GM21423 (cell line): ENCODE measurements around the gene RPTN.
"Not testable (repeated sequence)": the region's sequence is repeated elsewhere in the genome, so short reads cannot be mapped to it uniquely, and the experiment has no call there.

ENCODE experiments used
- ATAC-seq: cut with Tn5 transposase; IDR thresholded peaks from one replicate; pipeline ENCODE4 v1.9.1; 2021; ENCODE audit warnings: mild to moderate bottlenecking, moderate library complexity; ENCODE audit not compliant: unreplicated experiment

Gene RPTN

GRCh38 chr1:152165286-152166077 is 6.5 kb upstream of the RPTN start:
- ATAC-seq = no peak

- no peak for ATAC-seq
Observed at GRCh38 chr1:152164517-152165136, 5.6 kb upstream of the RPTN start.

DNA sequence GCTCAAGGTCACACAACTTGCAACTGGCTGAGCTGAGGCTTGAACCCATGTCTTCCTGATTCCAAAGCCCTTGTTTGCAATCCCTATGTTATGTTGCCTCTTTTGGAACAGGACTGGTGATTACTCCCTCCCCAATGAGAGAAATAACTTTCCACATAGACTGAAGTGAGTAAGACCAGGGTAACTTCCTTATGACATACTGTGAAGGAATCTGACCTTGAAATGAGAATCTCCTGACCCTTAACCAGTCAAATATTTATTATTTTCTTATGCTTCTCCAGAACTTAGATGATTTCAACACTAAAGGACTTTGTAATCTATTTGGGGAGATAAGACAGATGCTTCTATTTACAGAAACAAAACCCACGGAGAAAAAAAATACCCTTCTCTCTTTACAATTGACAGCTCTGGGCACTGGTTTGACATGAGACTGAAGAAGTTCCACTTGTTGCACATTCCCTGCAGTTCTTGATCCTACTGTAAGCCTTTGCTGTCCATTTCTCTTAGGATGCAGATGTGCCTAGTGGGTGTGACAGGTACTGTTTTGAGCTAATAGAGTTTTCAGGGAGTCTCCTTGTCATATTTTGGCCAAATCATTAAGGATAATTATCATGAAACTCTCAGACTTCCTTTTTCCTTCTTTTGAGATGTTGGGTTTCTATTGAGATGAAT is 3.9 kb upstream of the RPTN start:
- ATAC-seq = no peak

GRCh38 chr1:152160576-152160975 is 1.5 kb upstream of the RPTN start:
- no peak for ATAC-seq

DNA sequence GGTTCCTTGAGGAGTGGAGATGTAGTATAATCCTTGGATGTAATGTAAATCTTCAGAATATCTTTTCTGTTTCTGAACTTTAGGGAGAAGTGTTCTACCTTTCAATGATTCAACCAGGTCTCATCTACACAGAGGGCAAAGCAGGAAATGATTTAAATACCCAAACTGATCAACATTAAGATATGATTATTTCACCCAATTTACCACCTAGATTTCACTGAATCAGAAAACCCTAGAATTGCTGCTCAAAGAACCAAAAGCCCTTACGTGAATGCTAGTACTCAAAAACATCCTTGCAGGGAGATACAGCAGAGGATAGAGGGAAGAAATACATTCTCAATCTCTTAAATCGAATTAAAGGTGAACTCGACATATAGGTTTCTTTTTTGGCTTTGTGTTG is 5.0 kb downstream of the RPTN start:
- ATAC-seq = no peak

DNA sequence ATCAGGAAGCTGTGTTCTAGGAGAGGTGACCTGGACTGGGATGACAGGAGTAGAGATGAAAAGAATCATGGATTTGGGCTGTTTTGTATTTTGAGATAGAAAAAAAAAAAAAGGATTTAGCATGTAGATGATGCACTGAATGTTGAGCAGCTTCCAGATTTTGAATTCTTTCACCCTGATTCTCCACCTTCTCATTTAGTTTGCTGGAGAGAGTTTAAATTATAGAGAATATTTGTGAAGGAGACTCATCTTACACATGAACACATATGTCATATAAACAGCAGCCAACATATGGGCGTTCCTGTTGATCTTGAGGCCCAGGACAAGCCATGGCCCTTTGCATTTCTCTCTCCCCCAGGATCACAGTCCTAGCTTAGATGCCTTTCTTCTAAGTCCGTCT is 7.4 kb downstream of the RPTN start:
- ATAC-seq = no peak

DNA sequence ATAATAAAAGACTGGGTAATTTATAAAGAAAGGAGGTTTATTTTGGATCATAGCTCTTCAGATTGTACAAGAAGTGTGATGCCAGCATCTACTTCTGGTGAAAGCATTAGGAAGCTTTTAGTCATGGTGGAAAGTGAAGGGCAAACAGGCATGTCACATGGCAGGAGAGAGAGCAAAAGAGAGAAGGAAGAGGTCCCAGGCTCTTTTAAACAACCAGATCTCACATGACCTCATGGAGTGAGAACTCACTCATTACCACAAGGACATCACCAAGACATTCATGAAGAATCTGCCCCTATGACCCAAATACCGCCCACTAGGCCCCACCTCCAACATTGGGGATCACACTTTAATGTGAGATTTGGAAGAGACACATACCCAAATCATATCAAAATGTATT is 10.0 kb downstream of the RPTN start:
- no peak for ATAC-seq

DNA sequence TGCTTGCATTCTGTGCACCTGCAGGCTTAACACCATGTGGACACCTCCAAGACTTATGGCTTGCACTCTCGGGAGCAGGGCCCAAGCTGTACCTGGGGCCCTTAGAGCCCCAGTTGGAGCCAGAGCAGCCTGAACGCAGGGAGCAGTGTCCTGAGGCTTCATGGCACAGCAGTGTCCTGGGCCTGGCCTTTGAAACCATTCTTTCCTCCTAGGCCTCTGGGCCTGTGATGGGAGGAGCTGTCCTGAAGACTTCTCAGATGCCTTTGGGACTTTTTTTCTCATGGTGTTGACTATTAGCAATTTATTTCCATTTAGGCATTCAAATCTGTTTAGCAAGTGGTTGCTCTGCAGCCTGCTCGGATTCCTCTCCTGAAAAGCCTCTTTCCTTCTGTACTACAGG is 11.0 kb downstream of the RPTN start:
- no peak for ATAC-seq

- ATAC-seq = no peak
Observed at GRCh38 chr1:152145769-152146168, 13.3 kb downstream of the RPTN start.

DNA sequence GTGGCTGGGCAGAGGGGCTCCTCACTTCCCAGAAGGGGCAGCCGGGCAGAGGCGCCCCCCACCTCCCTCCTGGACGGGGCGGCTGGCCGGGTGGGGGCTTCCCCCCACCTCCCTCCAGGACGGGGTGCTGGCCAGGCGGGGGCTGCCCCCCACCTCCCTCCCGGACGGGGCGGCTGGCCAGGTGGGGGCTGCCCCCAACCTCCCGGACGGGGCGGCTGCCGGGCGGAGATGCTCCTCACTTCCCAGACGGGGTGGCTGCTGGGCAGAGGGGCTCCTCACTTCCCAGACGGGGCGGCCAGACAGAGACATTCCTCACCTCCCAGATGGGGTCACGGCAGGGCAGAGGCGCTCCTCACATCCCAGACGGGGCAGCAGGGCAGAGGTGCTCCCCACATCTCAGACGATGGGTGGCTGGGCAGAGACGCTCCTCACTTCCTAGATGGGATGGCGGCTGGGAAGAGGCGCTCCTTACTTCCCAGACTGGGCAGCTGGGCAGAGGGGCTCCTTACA is 14.3 kb downstream of the RPTN start:
- not testable (repeated sequence) for ATAC-seq

- ATAC-seq = no peak
Observed at GRCh38 chr1:152143150-152143887, 15.7 kb downstream of the RPTN start.

GRCh38 chr1:152141971-152142584 is 16.9 kb downstream of the RPTN start:
- ATAC-seq = no peak

GRCh38 chr1:152137215-152137614 is 21.8 kb downstream of the RPTN start:
- no peak for ATAC-seq

DNA sequence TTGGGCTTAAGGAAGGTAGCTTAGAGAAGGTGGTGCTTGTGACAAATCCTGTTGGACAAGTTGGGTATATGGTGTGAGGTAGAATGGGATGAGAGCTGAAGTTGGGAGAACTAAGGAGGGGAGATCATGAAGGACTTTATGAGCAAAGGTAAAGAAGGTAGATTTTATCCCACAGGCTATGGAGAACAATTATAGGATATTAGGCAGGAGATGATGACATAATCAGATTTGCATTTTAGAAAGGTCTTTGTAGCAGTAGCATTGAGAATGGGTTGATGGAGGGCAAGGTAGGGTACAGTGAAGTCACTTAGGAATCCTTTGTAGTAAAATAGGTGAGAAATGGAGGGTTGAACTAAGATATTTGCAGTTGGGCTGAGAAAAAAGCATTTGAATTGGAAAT is 28.8 kb downstream of the RPTN start:
- ATAC-seq = no peak

DNA sequence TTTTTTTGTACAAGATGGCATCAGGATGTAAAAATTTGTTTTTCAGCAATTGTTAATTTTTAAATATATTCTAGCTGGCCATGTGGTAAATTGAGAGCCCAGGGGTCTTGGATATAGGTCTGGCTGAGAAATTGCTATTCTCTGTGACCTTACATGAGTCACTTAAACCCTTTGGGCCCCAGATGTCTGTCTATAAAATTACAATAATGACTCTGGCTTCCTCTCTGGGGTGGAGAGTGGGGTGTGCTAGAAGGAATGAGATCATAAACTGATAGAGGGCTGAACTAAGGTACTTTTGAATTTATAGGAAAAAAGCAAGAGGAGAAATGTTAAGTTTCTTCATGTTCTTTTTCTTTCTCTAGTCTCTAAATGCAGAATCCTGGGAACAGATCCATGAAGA is 31.4 kb downstream of the RPTN start:
- ATAC-seq = no peak

GRCh38 chr1:152125834-152126443 is 33.1 kb downstream of the RPTN start:
- no peak for ATAC-seq

DNA sequence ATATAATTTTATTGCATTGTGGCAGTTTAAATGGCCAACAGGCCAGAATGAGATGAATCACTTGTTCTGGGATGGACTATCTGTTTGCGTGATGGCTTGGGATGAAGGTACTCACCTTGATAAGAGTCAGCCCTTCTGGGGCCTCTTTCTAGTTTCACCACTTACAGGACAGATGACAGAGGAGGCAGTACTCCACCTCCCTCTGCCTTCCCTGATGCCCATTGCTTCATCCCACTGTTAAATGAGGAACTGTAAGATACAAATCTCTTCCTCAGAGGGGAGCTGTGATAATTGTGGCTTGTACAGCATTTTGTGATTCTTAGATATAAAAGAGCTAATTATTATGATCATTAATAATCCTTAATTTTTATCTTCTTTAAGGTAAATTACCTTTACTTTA is 40.1 kb downstream of the RPTN start:
- no peak for ATAC-seq

GRCh38 chr1:152115344-152115743 is 43.7 kb downstream of the RPTN start, which contains the start of gene TCHH:
TSS of gene TCHH (minus strand) at chr1:152115444. CDS start at chr1:152114080, 1,364 bp downstream.
- ATAC-seq = no peak

- ATAC-seq = no peak
Observed at GRCh38 chr1:152112885-152113432, 46.1 kb downstream of the RPTN start.
